Measurements from ENCODE around the gene WDR77.

DNA sequence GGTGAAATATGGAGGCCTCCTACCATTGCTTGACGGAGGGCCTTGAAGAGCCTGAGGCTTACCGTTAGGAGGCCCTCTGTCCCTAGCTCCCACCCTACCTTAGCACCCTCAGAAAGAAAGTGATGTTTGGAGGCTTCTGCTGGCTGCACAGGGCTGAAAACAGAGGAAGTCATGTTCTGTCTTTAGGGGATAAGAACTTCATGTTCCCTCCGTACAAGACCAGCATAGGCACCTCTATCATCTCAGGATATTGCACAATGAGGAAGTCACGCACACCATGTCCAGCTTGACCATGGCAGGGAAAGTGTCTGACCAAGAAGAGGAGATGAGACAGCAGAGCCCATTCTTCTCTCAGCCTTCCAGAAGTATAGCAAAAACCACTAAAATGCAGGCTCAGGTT, 40.5 kb upstream of the WDR77 start:
- TF ChIP-seq, protein P1, sequence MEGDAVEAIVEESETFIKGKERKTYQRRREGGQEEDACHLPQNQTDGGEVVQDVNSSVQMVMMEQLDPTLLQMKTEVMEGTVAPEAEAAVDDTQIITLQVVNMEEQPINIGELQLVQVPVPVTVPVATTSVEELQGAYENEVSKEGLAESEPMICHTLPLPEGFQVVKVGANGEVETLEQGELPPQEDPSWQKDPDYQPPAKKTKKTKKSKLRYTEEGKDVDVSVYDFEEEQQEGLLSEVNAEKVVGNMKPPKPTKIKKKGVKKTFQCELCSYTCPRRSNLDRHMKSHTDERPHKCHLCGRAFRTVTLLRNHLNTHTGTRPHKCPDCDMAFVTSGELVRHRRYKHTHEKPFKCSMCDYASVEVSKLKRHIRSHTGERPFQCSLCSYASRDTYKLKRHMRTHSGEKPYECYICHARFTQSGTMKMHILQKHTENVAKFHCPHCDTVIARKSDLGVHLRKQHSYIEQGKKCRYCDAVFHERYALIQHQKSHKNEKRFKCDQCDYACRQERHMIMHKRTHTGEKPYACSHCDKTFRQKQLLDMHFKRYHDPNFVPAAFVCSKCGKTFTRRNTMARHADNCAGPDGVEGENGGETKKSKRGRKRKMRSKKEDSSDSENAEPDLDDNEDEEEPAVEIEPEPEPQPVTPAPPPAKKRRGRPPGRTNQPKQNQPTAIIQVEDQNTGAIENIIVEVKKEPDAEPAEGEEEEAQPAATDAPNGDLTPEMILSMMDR (IDR thresholded peaks at IDR 0.05; ENCODE audit: low read length) = no peak
- no peak for TF ChIP-seq EZH2 (IDR thresholded peaks at IDR 0.05; ENCODE audit: borderline replicate concordance, low read length)
